Psoas muscle (tissue), 8 donors: Measurements from ENCODE around the gene PKHD1. TPM values are rescaled to one million over a fixed set of nuclear protein-coding genes. Genes with fewer than 3 reads are reported as not detected.

Experiments used
- ATAC-seq, 4 donors: fragments of 200-7000 bp; cut with Tn5 transposase; one replicate each; pipeline ENCODE4 v1.9.1; 2020; ENCODE audit warnings: moderate library complexity in 3 of 4, mild to moderate bottlenecking in 2 of 4
- DNase-seq, 2 donors: peaks; one replicate each; pipeline ENCODE4 v3.0.0-alpha.2; 2020
- H3K27ac ChIP-seq: fragments of 200-600 bp; one replicate; pipeline ENCODE4 v1.8.0; 2022
- H3K27me3 ChIP-seq, 3 donors: fragments of 200-600 bp in 1 of 3; one replicate each; pipeline versions ENCODE4 v1.6.1 to v1.8.0; 2013 to 2022; ENCODE audit warnings: low read length in 2 of 3, mild to moderate bottlenecking in 2 of 3, moderate library complexity in 1 of 3; ENCODE audit not compliant: insufficient read depth in 3 of 3
- H3K36me3 ChIP-seq, 2 donors: fragments of 200-600 bp in 1 of 2; one replicate each; pipeline versions ENCODE4 v1.6.1 to v1.8.0; 2013 to 2022; ENCODE audit warnings: low read depth in 1 of 2, mild to moderate bottlenecking in 1 of 2, moderate library complexity in 1 of 2; ENCODE audit not compliant: insufficient read depth in 1 of 2
- H3K4me1 ChIP-seq: fragments of 200-600 bp; one replicate; pipeline ENCODE4 v1.8.0; 2022
- H3K4me3 ChIP-seq: fragments of 200-600 bp; one replicate; pipeline ENCODE4 v1.8.0; 2022; ENCODE audit warnings: mild to moderate bottlenecking
- H3K9me3 ChIP-seq: fragments of 200-600 bp; one replicate; pipeline ENCODE4 v1.8.0; 2022
- WGBS, 3 donors: extraction: QIAGEN DNeasy Blood & Tissue Kit; methylation state at CpG; one replicate each; pipeline versions ENCODE4 v1.1.6 to v1.1.7; 2013; 5-methylcytosine and 5-hydroxymethylcytosine counted together
- intact Hi-C, 2 donors: fragments of 100-400 bp; cut with DNase I; formaldehyde crosslinking; loops; one replicate each; pipeline versions ENCODE4 v1.11.0 to v1.14.2; 2022
- polyA plus RNA-seq, 3 donors: library from polyadenylated mRNA; stranded (reverse); fragments of 200-250 nt; gene quantifications; one replicate each; pipeline ENCODE4 v1.2.3, GENCODE V29; 2013
- total RNA-seq, 4 donors: library from RNA; stranded (reverse); fragmentation: NEBNext Ultra II Directional in 2 of 4; extraction: Animal tissue kit (Norgen Biotek cat#: 25700) in 2 of 4; gene quantifications; one replicate each; pipeline versions ENCODE4 v1.2.1 to v1.2.4, GENCODE V29; 2021 to 2023
- TF ChIP-seq, protein P1 (sequence below): fragments of 200-600 bp; IDR thresholded peaks from one replicate; pipeline ENCODE4 v1.8.0; 2022; ENCODE audit warnings: antibody characterized with exemption
- donor health status: healthy with polysubstance abuse.
- donor health status: DM: no; HTN: no; CAD: no; lungs with moderate emphysema.
- donor health status: Bipolar disorder and iron deficiency.
- donor health status: healthy.
- donor health status: DM: yes; HTN: yes; CAD: no.
- donor health status: DM: no; HTN: no; CAD: no.
- donor health status: DM: no; HTN: no; CAD: no.
- donor health status: DM: yes; HTN: yes; CAD: no.

Gene PKHD1
- total and polyA plus RNA-seq, 7 donors: under 0.01 to 0.11 (median 0.02) TPM; not detected in 2

GRCh38 chr6:52012582-52012981 is 74.8 kb downstream of the PKHD1 start:
- intact Hi-C loops: no loop called here
- no peak for ATAC-seq
- 94 to 96% (median 95%) methylated on average over 4 of the region's 4 CpGs for WGBS, 3 donors
- no peaks in the 10 kb centered on the region for H3K9me3 ChIP-seq
- no peaks in the 10 kb centered on the region for H3K36me3 ChIP-seq
- no peaks in the 10 kb centered on the region for H3K4me1 ChIP-seq
- no peak for DNase-seq
- no peak overlapping the region for H3K27ac ChIP-seq
- H3K4me3 ChIP-seq: no peak overlapping the region
- peaks cover 0 to 3% (median 0%) of the 10 kb centered on the region in 3 donors for H3K27me3 ChIP-seq
- TF ChIP-seq, protein P1, sequence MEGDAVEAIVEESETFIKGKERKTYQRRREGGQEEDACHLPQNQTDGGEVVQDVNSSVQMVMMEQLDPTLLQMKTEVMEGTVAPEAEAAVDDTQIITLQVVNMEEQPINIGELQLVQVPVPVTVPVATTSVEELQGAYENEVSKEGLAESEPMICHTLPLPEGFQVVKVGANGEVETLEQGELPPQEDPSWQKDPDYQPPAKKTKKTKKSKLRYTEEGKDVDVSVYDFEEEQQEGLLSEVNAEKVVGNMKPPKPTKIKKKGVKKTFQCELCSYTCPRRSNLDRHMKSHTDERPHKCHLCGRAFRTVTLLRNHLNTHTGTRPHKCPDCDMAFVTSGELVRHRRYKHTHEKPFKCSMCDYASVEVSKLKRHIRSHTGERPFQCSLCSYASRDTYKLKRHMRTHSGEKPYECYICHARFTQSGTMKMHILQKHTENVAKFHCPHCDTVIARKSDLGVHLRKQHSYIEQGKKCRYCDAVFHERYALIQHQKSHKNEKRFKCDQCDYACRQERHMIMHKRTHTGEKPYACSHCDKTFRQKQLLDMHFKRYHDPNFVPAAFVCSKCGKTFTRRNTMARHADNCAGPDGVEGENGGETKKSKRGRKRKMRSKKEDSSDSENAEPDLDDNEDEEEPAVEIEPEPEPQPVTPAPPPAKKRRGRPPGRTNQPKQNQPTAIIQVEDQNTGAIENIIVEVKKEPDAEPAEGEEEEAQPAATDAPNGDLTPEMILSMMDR: no peak

- intact Hi-C loops: no loop called here
- no peaks in the 10 kb centered on the region for H3K36me3 ChIP-seq
- WGBS, 3 donors: 53 to 73% (median 63%) methylated on average over 1 of the region's 1 CpG
- H3K27me3 ChIP-seq: peaks cover 0 to 3% (median 0%) of the 10 kb centered on the region in 3 donors
- DNase-seq (no peak), ATAC-seq (no peak)
- TF ChIP-seq, protein P1: no peak
- H3K27ac ChIP-seq: no peak overlapping the region
- no peak overlapping the region for H3K4me3 ChIP-seq
- H3K9me3 ChIP-seq: no peaks in the 10 kb centered on the region
- H3K4me1 ChIP-seq: no peaks in the 10 kb centered on the region
Measured at GRCh38 chr6:52010806-52011205, 76.6 kb downstream of the PKHD1 start.

- DNase-seq: no peak
- no peak overlapping the region for H3K4me3 ChIP-seq
- WGBS, 3 donors: 88 to 90% (median 89%) methylated on average over 6 of the region's 6 CpGs
- no peak overlapping the region for H3K27ac ChIP-seq
- TF ChIP-seq, protein P1: no peak
- peaks cover 0 to 3% (median 0%) of the 10 kb centered on the region in 3 donors for H3K27me3 ChIP-seq
- no peaks in the 10 kb centered on the region for H3K9me3 ChIP-seq
- no peaks in the 10 kb centered on the region for H3K36me3 ChIP-seq
- no peak for ATAC-seq
- intact Hi-C loops: no loop called here
- H3K4me1 ChIP-seq: no peaks in the 10 kb centered on the region
Measured at GRCh38 chr6:52010145-52010544, 77.3 kb downstream of the PKHD1 start.

DNA sequence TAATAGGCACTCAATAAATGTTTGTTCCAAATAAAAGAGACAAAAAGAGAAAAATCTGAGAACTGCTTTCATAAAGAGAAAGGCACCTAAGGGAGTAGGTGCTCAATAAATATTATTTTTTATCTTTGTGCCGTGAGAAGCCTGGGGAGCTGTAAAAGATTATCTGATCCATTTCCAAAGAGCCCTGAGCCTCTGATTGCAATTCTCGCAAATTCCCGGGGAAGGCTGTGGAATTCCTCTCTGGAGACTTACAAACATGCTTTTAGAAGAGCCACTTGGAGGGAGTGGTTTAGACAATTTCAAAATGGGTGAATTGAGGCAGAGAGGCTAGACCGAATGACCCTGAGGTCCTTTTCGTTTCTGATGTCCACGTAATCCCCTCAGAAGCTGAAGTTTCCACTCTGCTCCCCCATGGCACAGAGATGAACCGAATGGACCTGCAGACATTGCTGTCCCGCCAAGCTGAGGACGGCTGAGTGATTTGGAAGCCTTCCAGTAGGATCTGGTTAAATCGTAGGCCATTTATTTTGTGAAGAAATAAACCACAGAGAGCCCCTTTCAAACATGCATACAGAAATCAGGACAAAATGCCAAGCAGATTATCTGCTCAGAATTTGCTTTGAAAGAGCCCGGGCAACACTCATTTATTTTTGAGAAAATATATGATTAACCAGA is 77.8 kb downstream of the PKHD1 start:
- DNase-seq: no peak
- 32 to 37% (median 34%) methylated on average over 11 of the region's 11 CpGs for WGBS, 3 donors
- Histone ChIP-seq H3K27ac (no peak overlapping the region), H3K36me3 (no peaks in the 10 kb centered on the region), H3K27me3 (peaks cover 0 to 3% (median 0%) of the 10 kb centered on the region in 3 donors), H3K4me3 (no peak overlapping the region), H3K4me1 (no peaks in the 10 kb centered on the region), H3K9me3 (no peaks in the 10 kb centered on the region)
- ATAC-seq: no peak
- intact Hi-C loops: no loop called here
- TF ChIP-seq, protein P1: no peak

DNA sequence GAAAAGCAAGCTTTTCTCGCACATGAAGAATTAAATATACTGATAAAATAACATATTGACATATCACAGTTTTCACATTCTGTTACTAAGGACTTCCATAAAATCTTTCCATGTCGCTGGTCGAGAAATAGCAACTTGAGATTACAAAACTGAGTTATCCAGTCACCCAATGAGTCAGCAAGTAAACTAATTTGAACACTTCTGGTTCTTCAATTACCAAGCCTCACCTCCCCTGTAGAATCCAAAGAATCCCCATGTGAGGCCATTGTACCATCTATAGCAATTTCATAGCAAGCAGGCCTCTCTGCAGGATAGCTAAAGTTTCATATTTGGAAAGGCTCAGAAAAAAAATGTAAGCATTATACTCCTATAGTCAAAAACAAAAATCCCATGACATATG is 87.3 kb downstream of the PKHD1 start:
- Histone ChIP-seq H3K4me3 (no peak overlapping the region), H3K9me3 (no peaks in the 10 kb centered on the region), H3K27ac (no peak overlapping the region), H3K4me1 (no peaks in the 10 kb centered on the region), H3K27me3 (no peaks in the 10 kb centered on the region), H3K36me3 (no peaks in the 10 kb centered on the region)
- DNase-seq (no peak), ATAC-seq (no peak)
- 84 to 93% (median 90%) methylated on average over 3 of the region's 3 CpGs for WGBS, 3 donors
- intact Hi-C loops: no loop called here
- TF ChIP-seq, protein P1: no peak
